ENCODE measurements around the gene SIGLEC11. TPM values are rescaled to one million over a fixed set of nuclear protein-coding genes. Genes with fewer than 3 reads are reported as not detected.

SIGLEC11 gene
- total and polyA plus RNA-seq, 2 of the 13 experiments (the other 11 are each of a cell fraction or from before 2014, with no cell fraction given), result not detected

DNA sequence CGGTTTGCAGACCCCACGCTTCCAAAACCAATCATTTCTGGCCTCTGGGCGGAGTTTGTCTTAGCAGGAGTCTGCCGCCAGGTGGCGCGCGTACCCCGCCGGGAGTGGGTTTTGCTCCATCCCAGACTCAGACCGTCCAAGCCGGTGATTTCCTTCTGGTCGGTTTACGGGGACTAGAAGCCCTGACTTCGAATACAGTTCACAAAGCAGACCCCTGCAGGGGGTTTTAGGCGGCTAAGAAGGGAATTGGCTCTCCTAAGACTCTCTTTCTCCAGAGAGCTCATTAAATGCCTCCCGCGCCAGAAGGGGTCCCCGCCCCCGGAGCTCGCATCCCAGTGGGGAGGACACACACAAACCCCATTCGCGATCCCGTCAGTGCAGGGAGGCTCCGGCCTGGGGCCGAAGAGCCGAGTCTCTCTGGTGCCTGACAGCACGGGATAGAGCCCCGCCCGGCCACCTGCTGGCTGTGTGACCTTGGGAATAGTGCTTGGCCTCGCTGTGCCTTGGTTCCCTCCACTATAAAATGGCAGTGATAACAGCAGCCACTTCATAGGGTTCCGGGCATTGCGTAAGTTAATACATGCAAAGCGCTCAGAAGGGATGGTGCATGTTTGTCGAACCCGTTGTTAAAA lies 23.1 kb downstream of the SIGLEC11 start (continued):
- 0 out of 2 replicates have a peak, but pooled peaks have one; percentile 30 for TF ChIP-seq ARNTL (CRISPR knock-in tag; IDR thresholded peaks at IDR 0.05)
- TF ChIP-seq, protein P1, sequence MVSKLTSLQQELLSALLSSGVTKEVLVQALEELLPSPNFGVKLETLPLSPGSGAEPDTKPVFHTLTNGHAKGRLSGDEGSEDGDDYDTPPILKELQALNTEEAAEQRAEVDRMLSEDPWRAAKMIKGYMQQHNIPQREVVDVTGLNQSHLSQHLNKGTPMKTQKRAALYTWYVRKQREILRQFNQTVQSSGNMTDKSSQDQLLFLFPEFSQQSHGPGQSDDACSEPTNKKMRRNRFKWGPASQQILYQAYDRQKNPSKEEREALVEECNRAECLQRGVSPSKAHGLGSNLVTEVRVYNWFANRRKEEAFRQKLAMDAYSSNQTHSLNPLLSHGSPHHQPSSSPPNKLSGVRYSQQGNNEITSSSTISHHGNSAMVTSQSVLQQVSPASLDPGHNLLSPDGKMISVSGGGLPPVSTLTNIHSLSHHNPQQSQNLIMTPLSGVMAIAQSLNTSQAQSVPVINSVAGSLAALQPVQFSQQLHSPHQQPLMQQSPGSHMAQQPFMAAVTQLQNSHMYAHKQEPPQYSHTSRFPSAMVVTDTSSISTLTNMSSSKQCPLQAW (CRISPR knock-in tag; IDR thresholded peaks at IDR 0.05), result peak; percentile 36; the same call in 1 of the 2 replicates
- TF ChIP-seq ELF3 (CRISPR knock-in tag; IDR thresholded peaks at IDR 0.05), result peak; percentile 48
- TF ChIP-seq SAP130 (CRISPR knock-in tag; IDR thresholded peaks at IDR 0.05; ENCODE audit: low read depth), result peak; percentile 36; the same call in 1 of the 2 replicates
- no peak for TF ChIP-seq HDAC6 (IDR thresholded peaks at IDR 0.05; ENCODE audit: low read depth, low read length)
- TF ChIP-seq ZFX (CRISPR knock-in tag; IDR thresholded peaks at IDR 0.05; ENCODE audit: low read depth), result no peak
- TF ChIP-seq AGO1 (IDR thresholded peaks at IDR 0.05; ENCODE audit: low read depth, low read length, poor library complexity, severe bottlenecking), result no peak
- TF ChIP-seq STAG1 (CRISPR knock-in tag; IDR thresholded peaks at IDR 0.05), result peak; percentile 96
- no peak for TF ChIP-seq ISL2 (CRISPR knock-in tag; IDR thresholded peaks at IDR 0.05)
- 0 out of 2 replicates have a peak, but pooled peaks have one; percentile 23 for TF ChIP-seq ZNF788 (CRISPR knock-in tag; IDR thresholded peaks at IDR 0.05; ENCODE audit: borderline replicate concordance)
- TF ChIP-seq YEATS2 (CRISPR knock-in tag; IDR thresholded peaks at IDR 0.05; ENCODE audit: borderline replicate concordance), result no peak
- TF ChIP-seq, protein P2, sequence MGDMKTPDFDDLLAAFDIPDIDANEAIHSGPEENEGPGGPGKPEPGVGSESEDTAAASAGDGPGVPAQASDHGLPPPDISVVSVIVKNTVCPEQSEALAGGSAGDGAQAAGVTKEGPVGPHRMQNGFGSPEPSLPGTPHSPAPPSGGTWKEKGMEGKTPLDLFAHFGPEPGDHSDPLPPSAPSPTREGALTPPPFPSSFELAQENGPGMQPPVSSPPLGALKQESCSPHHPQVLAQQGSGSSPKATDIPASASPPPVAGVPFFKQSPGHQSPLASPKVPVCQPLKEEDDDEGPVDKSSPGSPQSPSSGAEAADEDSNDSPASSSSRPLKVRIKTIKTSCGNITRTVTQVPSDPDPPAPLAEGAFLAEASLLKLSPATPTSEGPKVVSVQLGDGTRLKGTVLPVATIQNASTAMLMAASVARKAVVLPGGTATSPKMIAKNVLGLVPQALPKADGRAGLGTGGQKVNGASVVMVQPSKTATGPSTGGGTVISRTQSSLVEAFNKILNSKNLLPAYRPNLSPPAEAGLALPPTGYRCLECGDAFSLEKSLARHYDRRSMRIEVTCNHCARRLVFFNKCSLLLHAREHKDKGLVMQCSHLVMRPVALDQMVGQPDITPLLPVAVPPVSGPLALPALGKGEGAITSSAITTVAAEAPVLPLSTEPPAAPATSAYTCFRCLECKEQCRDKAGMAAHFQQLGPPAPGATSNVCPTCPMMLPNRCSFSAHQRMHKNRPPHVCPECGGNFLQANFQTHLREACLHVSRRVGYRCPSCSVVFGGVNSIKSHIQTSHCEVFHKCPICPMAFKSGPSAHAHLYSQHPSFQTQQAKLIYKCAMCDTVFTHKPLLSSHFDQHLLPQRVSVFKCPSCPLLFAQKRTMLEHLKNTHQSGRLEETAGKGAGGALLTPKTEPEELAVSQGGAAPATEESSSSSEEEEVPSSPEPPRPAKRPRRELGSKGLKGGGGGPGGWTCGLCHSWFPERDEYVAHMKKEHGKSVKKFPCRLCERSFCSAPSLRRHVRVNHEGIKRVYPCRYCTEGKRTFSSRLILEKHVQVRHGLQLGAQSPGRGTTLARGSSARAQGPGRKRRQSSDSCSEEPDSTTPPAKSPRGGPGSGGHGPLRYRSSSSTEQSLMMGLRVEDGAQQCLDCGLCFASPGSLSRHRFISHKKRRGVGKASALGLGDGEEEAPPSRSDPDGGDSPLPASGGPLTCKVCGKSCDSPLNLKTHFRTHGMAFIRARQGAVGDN (CRISPR knock-in tag; IDR thresholded peaks at IDR 0.05), result peak; percentile 46; the same call in 1 of the 2 replicates
- no peak for TF ChIP-seq ZNF33B (CRISPR knock-in tag; IDR thresholded peaks at IDR 0.05)
- TF ChIP-seq, protein P3, sequence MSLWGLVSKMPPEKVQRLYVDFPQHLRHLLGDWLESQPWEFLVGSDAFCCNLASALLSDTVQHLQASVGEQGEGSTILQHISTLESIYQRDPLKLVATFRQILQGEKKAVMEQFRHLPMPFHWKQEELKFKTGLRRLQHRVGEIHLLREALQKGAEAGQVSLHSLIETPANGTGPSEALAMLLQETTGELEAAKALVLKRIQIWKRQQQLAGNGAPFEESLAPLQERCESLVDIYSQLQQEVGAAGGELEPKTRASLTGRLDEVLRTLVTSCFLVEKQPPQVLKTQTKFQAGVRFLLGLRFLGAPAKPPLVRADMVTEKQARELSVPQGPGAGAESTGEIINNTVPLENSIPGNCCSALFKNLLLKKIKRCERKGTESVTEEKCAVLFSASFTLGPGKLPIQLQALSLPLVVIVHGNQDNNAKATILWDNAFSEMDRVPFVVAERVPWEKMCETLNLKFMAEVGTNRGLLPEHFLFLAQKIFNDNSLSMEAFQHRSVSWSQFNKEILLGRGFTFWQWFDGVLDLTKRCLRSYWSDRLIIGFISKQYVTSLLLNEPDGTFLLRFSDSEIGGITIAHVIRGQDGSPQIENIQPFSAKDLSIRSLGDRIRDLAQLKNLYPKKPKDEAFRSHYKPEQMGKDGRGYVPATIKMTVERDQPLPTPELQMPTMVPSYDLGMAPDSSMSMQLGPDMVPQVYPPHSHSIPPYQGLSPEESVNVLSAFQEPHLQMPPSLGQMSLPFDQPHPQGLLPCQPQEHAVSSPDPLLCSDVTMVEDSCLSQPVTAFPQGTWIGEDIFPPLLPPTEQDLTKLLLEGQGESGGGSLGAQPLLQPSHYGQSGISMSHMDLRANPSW (CRISPR knock-in tag; IDR thresholded peaks at IDR 0.05; ENCODE audit: borderline replicate concordance), result no peak
- no peak for TF ChIP-seq ZNF577 (CRISPR knock-in tag; IDR thresholded peaks at IDR 0.05; ENCODE audit: borderline replicate concordance, low read depth)
- TF ChIP-seq POLR2G (IDR thresholded peaks at IDR 0.05; ENCODE audit: low read depth, low read length), result no peak
- TF ChIP-seq GLI4 (CRISPR knock-in tag; IDR thresholded peaks at IDR 0.05; ENCODE audit: borderline replicate concordance), result no peak
